Heart left ventricle (tissue), 16 donors: ENCODE results near the gene PTBP1. TPM values are rescaled to one million over a fixed set of nuclear protein-coding genes. Genes with fewer than 3 reads are reported as not detected.

ENCODE experiments used
- ATAC-seq, 4 donors: fragments of 200-7000 bp; cut with Tn5 transposase; one replicate each; pipeline ENCODE4 v1.9.1; 2020 to 2022; ENCODE audit warnings: moderate library complexity in 4 of 4, mild to moderate bottlenecking in 3 of 4, moderate number of reproducible peaks in 1 of 4
- DNase-seq, 5 donors: peaks; one replicate each; pipeline ENCODE4 v3.0.0-alpha.2; 2020
- H3K27ac ChIP-seq, 12 donors: fragments of 200-600 bp; sonication (generic) in 4 of 12; one replicate each; pipeline versions ENCODE4 v1.5.0 to v1.8.0; 2016 to 2022; ENCODE audit warnings: mild to moderate bottlenecking in 2 of 12
- H3K27me3 ChIP-seq, 9 donors: fragments of 200-600 bp; sonication (generic) in 2 of 9; one replicate each; pipeline versions ENCODE4 v1.5.1 to v1.8.0; 2016 to 2022; ENCODE audit warnings: mild to moderate bottlenecking in 3 of 9
- H3K36me3 ChIP-seq, 9 donors: fragments of 200-600 bp; sonication (generic) in 2 of 9; one replicate each; pipeline versions ENCODE4 v1.5.0 to v1.8.0; 2018 to 2022; ENCODE audit warnings: mild to moderate bottlenecking in 2 of 9
- H3K4me1 ChIP-seq, 12 donors: fragments of 200-600 bp; sonication (generic) in 4 of 12; one replicate each; pipeline versions ENCODE4 v1.5.0 to v1.8.0; 2016 to 2022; ENCODE audit warnings: mild to moderate bottlenecking in 3 of 12
- H3K4me3 ChIP-seq, 12 donors: fragments of 200-600 bp; sonication (generic) in 4 of 12; one replicate each; pipeline versions ENCODE4 v1.5.0 to v1.8.0; 2017 to 2022; ENCODE audit warnings: mild to moderate bottlenecking in 9 of 12, moderate library complexity in 4 of 12
- H3K9me3 ChIP-seq, 12 donors: fragments of 200-600 bp; sonication (generic) in 4 of 12; one replicate each; pipeline versions ENCODE4 v1.5.0 to v1.8.0; 2016 to 2022; ENCODE audit warnings: mild to moderate bottlenecking in 1 of 12
- CTCF ChIP-seq, 12 donors: fragments of 200-600 bp; sonication (generic) in 4 of 12; IDR thresholded peaks; one replicate each; pipeline versions ENCODE4 v1.5.0 to v1.8.0; 2018 to 2022; ENCODE audit warnings: antibody characterized with exemption in 12 of 12, mild to moderate bottlenecking in 5 of 12
- POLR2A ChIP-seq, 2 donors: fragments of 450-650 bp; IDR thresholded peaks; one replicate each; pipeline ENCODE4 v1.6.1; 2017; ENCODE audit warnings: antibody characterized with exemption in 2 of 2, mild to moderate bottlenecking in 2 of 2, moderate library complexity in 2 of 2
- WGBS, 4 donors: extraction: QIAGEN DNeasy Blood & Tissue Kit in 2 of 4; methylation state at CpG; one replicate each; pipeline versions ENCODE4 v1.1.5 to v1.1.7; 2013 to 2018; 5-methylcytosine and 5-hydroxymethylcytosine counted together
- intact Hi-C, 10 donors: fragments of 100-400 bp; cut with DNase I; formaldehyde crosslinking; loops; one replicate each; pipeline versions ENCODE4 v1.11.1 to v1.14.2; 2022
- polyA plus RNA-seq, 2 donors: library from polyadenylated mRNA; stranded (reverse); fragments of 200-250 nt; gene quantifications; one replicate each; pipeline ENCODE4 v1.2.3, GENCODE V29; 2013
- total RNA-seq, 9 donors: library from RNA; depleted of rRNA in 2 of 9; stranded (reverse); fragments of >200 nt in 2 of 9; fragmentation: NEBNext Ultra II Directional in 3 of 9; extraction: Animal tissue kit (Norgen Biotek cat#: 25700) in 3 of 9; gene quantifications; one replicate each; pipeline versions ENCODE4 v1.1.0 to v1.2.4, GENCODE V29; 2016 to 2023
- donor health status: ischemic (EF 13 %, LVEDD 7.1; RV severe dilation, severe dysfunction).
- donor health status: healthy with polysubstance abuse.
- donor health status: DM: no; HTN: yes; CAD: no.
- donor health status: DM: no; HTN: no; CAD: no.
- donor health status: ischemic (EF 25% LVEDD 6.9; RV normal size, moderate dysfunction).
- donor health status: ischemic (EF 25% LVEDD 5.7; RV mildly dilated, moderate dysfunction).
- donor health status: healthy.
- donor health status: DM: yes; HTN: yes; CAD: no.
- donor health status: ischemic (EF 35%, LVEDD 5.7; RV mildly dilated, moderate dysfunction).
- donor health status: nonischemic (EF 11% LVEDD 7.7; RV severe dilation, severe dysfunction).
- donor health status: DM: yes; HTN: yes; CAD: no.
- donor health status: PGD.
- donor health status: ischemic (EF 29% LVEDD 5.4; RV normal size, mild dysfunction).
- donor health status: nonischemic (EF 23%, LVEDD 6.1; RV moderate dilation, normal function).

Gene PTBP1
- total and polyA plus RNA-seq, 11 donors, result 39.2 to 144 (median 55.1) TPM

GRCh38 chr19:778910-779653 is 18.2 kb upstream of the PTBP1 start:
- ATAC-seq (peak in 3 of 4 donors; percentile 54 to 72 (median 62)), DNase-seq (peak in 1 of 5 donors; percentile 64)
- 43 to 63% (median 49%) methylated on average over 36 of the region's 36 CpGs for WGBS, 4 donors
- TF ChIP-seq CTCF (IDR thresholded peaks at IDR 0.05) (peak in 1 of 12 donors; percentile 19), POLR2A (IDR thresholded peaks at IDR 0.05) (no peak)
- Histone ChIP-seq H3K9me3 (no peaks in the 10 kb centered on the region), H3K27me3 (peaks cover 0 to 4% (median 0%) of the 10 kb centered on the region in 9 donors), H3K36me3 (no peaks in the 10 kb centered on the region), H3K4me1 (peaks cover 0 to 35% (median 10%) of the 10 kb centered on the region in 12 donors), H3K4me3 (peak overlapping the region in 6 of 12 donors; percentile 7 to 43 (median 20)), H3K27ac (peak overlapping the region in 10 of 12 donors; percentile 4 to 66 (median 49))
- intact Hi-C loops, result loop anchor here in 6 of 10 donors (5.0 to 10.0 kb wide), 4 partner anchors 68 to 206 kb away; partner anchors contain the start of genes CFD (in 3 of the 6), ELANE (in 3 of the 6) and WDR18 (in 1 of the 6)

GRCh38 chr19:780935-781334 is 16.3 kb upstream of the PTBP1 start:
- intact Hi-C loops, result no loop called here
- TF ChIP-seq CTCF (IDR thresholded peaks at IDR 0.05) (no peak), POLR2A (IDR thresholded peaks at IDR 0.05) (no peak)
- Histone ChIP-seq H3K27me3 (peaks cover 0 to 4% (median 0%) of the 10 kb centered on the region in 9 donors), H3K4me3 (peak overlapping the region in 2 of 12 donors; percentile 45 to 46), H3K27ac (peak overlapping the region in 6 of 12 donors; percentile 5 to 88 (median 60)), H3K36me3 (no peaks in the 10 kb centered on the region), H3K9me3 (no peaks in the 10 kb centered on the region), H3K4me1 (peaks cover 0 to 38% (median 13%) of the 10 kb centered on the region in 12 donors)
- 66 to 79% (median 72%) methylated on average over 11 to 15 of the region's 15 CpGs for WGBS, 4 donors
- DNase-seq (no peak), ATAC-seq (no peak)

GRCh38 chr19:781800-782184 is 15.5 kb upstream of the PTBP1 start:
- Histone ChIP-seq H3K27me3 (peaks cover 0 to 4% (median 0%) of the 10 kb centered on the region in 9 donors), H3K27ac (peak overlapping the region; percentile 22 to 89 (median 72)), H3K4me3 (peak overlapping the region; percentile 5 to 51 (median 32)), H3K9me3 (no peaks in the 10 kb centered on the region), H3K36me3 (no peaks in the 10 kb centered on the region), H3K4me1 (peaks cover 0 to 38% (median 13%) of the 10 kb centered on the region in 12 donors)
- no peak for DNase-seq
- TF ChIP-seq CTCF (IDR thresholded peaks at IDR 0.05) (no peak), POLR2A (IDR thresholded peaks at IDR 0.05) (no peak)
- ATAC-seq, result no peak
- WGBS, 4 donors, result 79 to 94% (median 83%) methylated on average over 12 to 19 of the region's 19 CpGs
- intact Hi-C loops, result no loop called here

- no peaks in the 10 kb centered on the region for H3K9me3 ChIP-seq
- H3K36me3 ChIP-seq, result no peaks in the 10 kb centered on the region
- peaks cover 0 to 38% (median 13%) of the 10 kb centered on the region in 12 donors for H3K4me1 ChIP-seq
- H3K27me3 ChIP-seq, result peaks cover 0 to 4% (median 0%) of the 10 kb centered on the region in 9 donors
- H3K27ac ChIP-seq, result peak overlapping the region; percentile 22 to 89 (median 72)
- ATAC-seq, result peak in 3 of 4 donors; percentile 35 to 54 (median 44)
- DNase-seq, result peak in 1 of 5 donors; percentile 69
- H3K4me3 ChIP-seq, result peak overlapping the region; percentile 5 to 51 (median 32)
- 19 to 37% (median 24%) methylated on average over 26 to 29 of the region's 29 CpGs for WGBS, 4 donors
- intact Hi-C loops, result no loop called here
- no peak for TF ChIP-seq CTCF (IDR thresholded peaks at IDR 0.05)
- TF ChIP-seq POLR2A (IDR thresholded peaks at IDR 0.05), result no peak
These were observed 14.9 kb upstream of the PTBP1 start for GRCh38 chr19:782185-782877.
